IMR-90 (cell line): Measurements from ENCODE around the gene MSI2. TPM values are rescaled to one million over a fixed set of nuclear protein-coding genes. Genes with fewer than 3 reads are reported as not detected.

ENCODE experiments used
- ATAC-seq: fragments of 200-7000 bp; cut with Tn5 transposase; 2 replicates; pipeline ENCODE4 v1.9.1; 2020; ENCODE audit warnings: low read depth, mild to moderate bottlenecking, moderate library complexity
- BruUV-seq: library from RNA; stranded (reverse); fragments of 400-500 nt; replicated peaks from 2 replicates; lab custom pipeline; 2021; lab: Mats Ljungman, UMichigan
- CTCF ChIA-PET: fragments of 300-600 bp; formaldehyde crosslinking; extraction: SDS; loops from one replicate; lab custom pipeline; 2021; ENCODE audit warnings: antibody characterized with exemption; lab: Yijun Ruan, JAX
- POLR2A ChIA-PET: fragments of 300-600 bp; sonication (Branson Sonifier 250); formaldehyde crosslinking; loops from one replicate; lab custom pipeline; 2022; ENCODE audit warnings: antibody characterized with exemption; ENCODE audit not compliant: unreplicated experiment; lab: Charles Lee
- DNase-seq: peaks from one replicate; pipeline ENCODE4 v3.0.0; 2013
- H2AFZ ChIP-seq: replicated peaks from 2 replicates; pipeline ENCODE3; 2013; ENCODE audit warnings: low read length, mild to moderate bottlenecking; ENCODE audit not compliant: poor library complexity
- H2AK5ac ChIP-seq: 2 replicates; pipeline ENCODE4 v1.6.1; 2013; ENCODE audit warnings: low read depth, low read length, inconsistent platforms
- H2AK9ac ChIP-seq: replicated peaks from 2 replicates; pipeline ENCODE3; 2013; ENCODE audit warnings: mild to moderate bottlenecking, low read depth, low read length, moderate library complexity; ENCODE audit not compliant: poor library complexity
- H2BK120ac ChIP-seq: 2 replicates; pipeline ENCODE4 v1.6.1; 2013; ENCODE audit warnings: low read depth, low read length, inconsistent platforms
- H2BK15ac ChIP-seq: 3 replicates; pipeline ENCODE4 v1.6.1; 2013; ENCODE audit warnings: low read depth, low read length, inconsistent platforms
- H2BK20ac ChIP-seq: 2 replicates; pipeline ENCODE4 v1.6.1; 2013; ENCODE audit warnings: low read depth, mild to moderate bottlenecking, inconsistent platforms, low read length, moderate library complexity
- H2BK5ac ChIP-seq: 2 replicates; pipeline ENCODE4 v1.6.1; 2013; ENCODE audit warnings: mild to moderate bottlenecking, low read depth, low read length, inconsistent platforms; ENCODE audit not compliant: poor library complexity, severe bottlenecking
- H3K14ac ChIP-seq: replicated peaks from 2 replicates; pipeline ENCODE4 v1.6.1; 2013; ENCODE audit warnings: low read depth, low read length, inconsistent platforms
- H3K18ac ChIP-seq: 2 replicates; pipeline ENCODE4 v1.6.1; 2013; ENCODE audit warnings: low read depth, low read length, control low read depth
- H3K23ac ChIP-seq: 2 replicates; pipeline ENCODE4 v1.6.1; 2013; ENCODE audit warnings: low read depth, low read length, inconsistent platforms
- H3K27ac ChIP-seq: 2 replicates; pipeline ENCODE4 v1.5.1; 2013; ENCODE audit warnings: mild to moderate bottlenecking, control low read depth, low read length; ENCODE audit not compliant: insufficient read depth
- H3K27me3 ChIP-seq: 2 replicates; pipeline ENCODE4 v1.6.1; 2013; ENCODE audit warnings: low read length; ENCODE audit not compliant: control insufficient read depth, insufficient read depth
- H3K36me3 ChIP-seq: 2 replicates; pipeline ENCODE4 v1.6.1; 2013; ENCODE audit warnings: low read length, mixed read lengths; ENCODE audit not compliant: control insufficient read depth, insufficient read depth
- H3K4ac ChIP-seq: 2 replicates; pipeline ENCODE4 v1.6.1; 2013; ENCODE audit warnings: low read depth, low read length, inconsistent platforms
- H3K4me1 ChIP-seq: 2 replicates; pipeline ENCODE4 v1.6.1; 2013; ENCODE audit warnings: low read length, mixed read lengths; ENCODE audit not compliant: control insufficient read depth, insufficient read depth
- H3K4me2 ChIP-seq: 2 replicates; pipeline ENCODE4 v1.6.1; 2013; ENCODE audit warnings: low read depth, mild to moderate bottlenecking, control low read depth, low read length, moderate library complexity
- H3K4me3 ChIP-seq: 2 replicates; pipeline ENCODE4 v1.5.1; 2013; ENCODE audit warnings: low read depth, mild to moderate bottlenecking, control low read depth, low read length, moderate library complexity; ENCODE audit not compliant: insufficient read depth
- H3K56ac ChIP-seq: 2 replicates; pipeline ENCODE4 v1.6.1; 2013; ENCODE audit warnings: low read length, inconsistent platforms; ENCODE audit not compliant: insufficient read depth; ENCODE audit errors: extremely low read depth
- H3K79me1 ChIP-seq, 2 experiments: 2 replicates each; pipeline ENCODE4 v1.6.1; 2013; ENCODE audit warnings: low read length in 2 of 2, inconsistent platforms in 1 of 2, low read depth in 1 of 2
- H3K9ac ChIP-seq: 2 replicates; pipeline ENCODE4 v1.6.1; 2013; ENCODE audit warnings: low read depth, low read length, control low read depth
- H3K9me1 ChIP-seq: 2 replicates; pipeline ENCODE4 v1.6.1; 2013; ENCODE audit warnings: low read length, inconsistent platforms; ENCODE audit not compliant: insufficient read depth
- H3K9me3 ChIP-seq: 2 replicates; pipeline ENCODE4 v1.6.1; 2013; ENCODE audit warnings: low read length; ENCODE audit not compliant: control insufficient read depth, insufficient read depth
- H4K20me1 ChIP-seq: 2 replicates; pipeline ENCODE4 v1.6.1; 2013; ENCODE audit warnings: low read length, inconsistent platforms; ENCODE audit not compliant: insufficient read depth
- H4K5ac ChIP-seq: 2 replicates; pipeline ENCODE4 v1.6.1; 2013; ENCODE audit warnings: mild to moderate bottlenecking, low read depth, low read length, control low read depth
- H4K8ac ChIP-seq, 2 experiments: 2 replicates each; pipeline ENCODE4 v1.6.1; 2013; ENCODE audit warnings: low read depth in 2 of 2, low read length in 2 of 2, control low read depth in 1 of 2, inconsistent platforms in 1 of 2
- H4K91ac ChIP-seq: 2 replicates; pipeline ENCODE4 v1.6.1; 2013; ENCODE audit warnings: low read depth, low read length, inconsistent platforms; ENCODE audit not compliant: insufficient read depth
- BHLHE40 ChIP-seq: fragments of 150-350 bp; IDR thresholded peaks from 2 replicates; pipeline ENCODE4 v1.6.1; 2016; ENCODE audit warnings: mild to moderate bottlenecking, low read depth, low read length
- CEBPB ChIP-seq: IDR thresholded peaks from 2 replicates; pipeline ENCODE4 v1.6.1; 2012; ENCODE audit warnings: low read depth, low read length, improper control_type of control experiment
- CHD1 ChIP-seq: IDR thresholded peaks from 2 replicates; pipeline ENCODE4 v1.6.1; 2012; ENCODE audit warnings: low read depth, low read length, improper control_type of control experiment
- CTCF ChIP-seq: conservative IDR thresholded peaks from 2 replicates; pipeline ENCODE4 v1.5.1; 2012; ENCODE audit warnings: mild to moderate bottlenecking, low read depth, low read length, improper control_type of control experiment
- ELK1 ChIP-seq: fragments of 150-350 bp; IDR thresholded peaks from 2 replicates; pipeline ENCODE4 v1.6.1; 2016; ENCODE audit warnings: low read depth, mild to moderate bottlenecking, low read length, moderate library complexity, borderline replicate concordance
- FOS ChIP-seq: fragments of 150-350 bp; IDR thresholded peaks from 2 replicates; pipeline ENCODE4 v1.6.1; 2016; ENCODE audit warnings: low read depth, low read length
- MAFK ChIP-seq: IDR thresholded peaks from 2 replicates; pipeline ENCODE4 v1.6.1; 2012; ENCODE audit warnings: low read depth, low read length, improper control_type of control experiment
- MAZ ChIP-seq: IDR thresholded peaks from 2 replicates; pipeline ENCODE4 v1.6.1; 2012; ENCODE audit warnings: low read depth, mild to moderate bottlenecking, low read length, improper control_type of control experiment, moderate library complexity, borderline replicate concordance
- MXI1 ChIP-seq: IDR thresholded peaks from 2 replicates; pipeline ENCODE4 v1.6.1; 2012; ENCODE audit warnings: low read depth, mild to moderate bottlenecking, low read length, moderate library complexity, borderline replicate concordance
- NFE2L2 ChIP-seq: fragments of 150-350 bp; IDR thresholded peaks from 2 replicates; pipeline ENCODE4 v1.6.1; 2016; ENCODE audit warnings: low read depth, mild to moderate bottlenecking, low read length
- POLR2A ChIP-seq: IDR thresholded peaks from 2 replicates; pipeline ENCODE4 v1.6.1; 2012; ENCODE audit warnings: mild to moderate bottlenecking, low read depth, low read length
- RAD21 ChIP-seq: IDR thresholded peaks from 2 replicates; pipeline ENCODE4 v1.6.1; 2012; ENCODE audit warnings: low read length, improper control_type of control experiment
- RCOR1 ChIP-seq: IDR thresholded peaks from 2 replicates; pipeline ENCODE4 v1.6.1; 2012; ENCODE audit warnings: mild to moderate bottlenecking, low read length, improper control_type of control experiment; ENCODE audit not compliant: insufficient replicate concordance
- RFX5 ChIP-seq: IDR thresholded peaks from 2 replicates; pipeline ENCODE4 v1.8.0; 2012; ENCODE audit warnings: low read depth, mild to moderate bottlenecking, low read length, moderate library complexity
- SMC3 ChIP-seq: fragments of 150-350 bp; IDR thresholded peaks from 2 replicates; pipeline ENCODE4 v1.6.1; 2016; ENCODE audit warnings: low read depth, mild to moderate bottlenecking, antibody characterized with exemption, low read length, moderate library complexity
- WGBS, 2 experiments: methylation state at CpG; one replicate each; pipeline versions ENCODE4 v1.1.5 to v1.1.7; 2013; ENCODE audit warnings: missing lambda C conversion rate in 2 of 2; ENCODE audit not compliant: insufficient read length in 1 of 2; ENCODE audit errors: extremely low coverage in 2 of 2; 5-methylcytosine and 5-hydroxymethylcytosine counted together
- dilution Hi-C: fragments of 300-500 bp; cut with HindIII; formaldehyde crosslinking; loops from one replicate; pipeline ENCODE4 v1.14.3; 2018; ENCODE audit warnings: low sequenced_read_pairs; ENCODE audit not compliant: unreplicated experiment
- in situ Hi-C: fragments of 300-500 bp; cut with MboI; formaldehyde crosslinking; loops from 3 replicates; pipeline ENCODE4 v1.14.3; 2019; ENCODE audit warnings: low sequenced_read_pairs, inconsistent platforms, mixed read lengths
- intact Hi-C: fragments of 100-400 bp; cut with micrococcal nuclease; formaldehyde crosslinking; loops from 2 replicates; pipeline ENCODE4 v1.10.0; 2022
- polyA plus RNA-seq, 3 experiments: library from polyadenylated mRNA; depleted of rRNA; stranded (reverse); fragments of >200 nt; gene quantifications; 2 replicates each; pipeline ENCODE4 v1.2.3, GENCODE V29; 2012; ENCODE audit warnings: low replicate concordance in 1 of 3
- total RNA-seq: library from RNA; depleted of rRNA; stranded (reverse); fragments of >200 nt; gene quantifications from 2 replicates; pipeline ENCODE4 v1.2.3, GENCODE V29; 2012

The MSI2 gene
- total and polyA plus RNA-seq, 2 of the 4 experiments (the other 2 are of a cell fraction): 13.0 to 16.0 TPM

GRCh38 chr17:57327176-57327970, 71.0 kb downstream of the MSI2 start:
- H2BK120ac ChIP-seq: no peak overlapping the region
- H2AK5ac ChIP-seq: no peak overlapping the region
- no peaks in the 10 kb centered on the region for H3K9me3 ChIP-seq
- BruUV-seq: no TSS peak
- no peak overlapping the region for H2AFZ ChIP-seq
- H3K27me3 ChIP-seq: no peaks in the 10 kb centered on the region
- no peak overlapping the region for H3K14ac ChIP-seq
- H3K9ac ChIP-seq: no peak overlapping the region
- peak overlapping the region; percentile 10 for H2AK9ac ChIP-seq
- no peak overlapping the region for H3K4ac ChIP-seq
- no peak overlapping the region for H2BK20ac ChIP-seq
- H3K4me2 ChIP-seq: no peak overlapping the region
- no peak overlapping the region for H3K56ac ChIP-seq
- no peak overlapping the region for H4K91ac ChIP-seq
- H2BK15ac ChIP-seq: no peak overlapping the region
- H3K27ac ChIP-seq: no peak overlapping the region
- peaks cover 2% of the 10 kb centered on the region; the same call in 1 of the 2 replicates for H3K36me3 ChIP-seq
- CTCF ChIA-PET: no interaction called here
- POLR2A ChIA-PET: no interaction called here
- 100% methylated on average over 2 of the region's 6 CpGs; no CpG with 5 or more reads in 1 of the 2 experiments for WGBS, 2 experiments
- H3K4me3 ChIP-seq: no peak overlapping the region
- peaks cover 6% of the 10 kb centered on the region; the same call in 1 of the 2 replicates for H3K9me1 ChIP-seq
- no peak for ATAC-seq
- dilution Hi-C loops: no loop called here
- no peak overlapping the region for H4K8ac ChIP-seq
- DNase-seq: no peak
- H2BK5ac ChIP-seq: no peak overlapping the region
- no peak overlapping the region for H3K23ac ChIP-seq
- 0 out of 2 replicates have a peak, but pooled peaks cover 2% of the 10 kb centered on the region for H3K4me1 ChIP-seq
- H3K18ac ChIP-seq: no peak overlapping the region
- H3K79me1 ChIP-seq: peaks cover 0 to 12% of the 10 kb centered on the region in 2 experiments; a peak in 3 of 4 replicates
- H4K5ac ChIP-seq: no peak overlapping the region
- H4K20me1 ChIP-seq: peaks cover 5% of the 10 kb centered on the region; the same call in 1 of the 2 replicates
- intact Hi-C loops: no loop called here
- in situ Hi-C loops: no loop called here
- TF ChIP-seq POLR2A (no peak), CHD1 (no peak), RFX5 (no peak), FOS (no peak), BHLHE40 (no peak), ELK1 (no peak), MAZ (no peak), SMC3 (no peak), RAD21 (no peak), RCOR1 (no peak), MAFK (no peak), CEBPB (no peak), MXI1 (no peak), NFE2L2 (no peak), CTCF (no peak)
